Measurements from ENCODE around the gene SARDH. TPM values are rescaled to one million over a fixed set of nuclear protein-coding genes. Genes with fewer than 3 reads are reported as not detected.
A peak's percentile ranks its signal among the peaks of the same experiment; 100 is the strongest.

The SARDH gene
- total and polyA plus RNA-seq, 9 donors: 2.5 to 10.0 (median 3.3) TPM

GRCh38 chr9:133785753-133786370, 47.7 kb upstream of the SARDH start:
- intact Hi-C loops (cut with DNase I): no loop called here
- 90 to 93% (median 92%) methylated on average over 16 of the region's 16 CpGs for WGBS, 3 donors
- Histone ChIP-seq H3K27me3 (no peaks in the 10 kb centered on the region), H3K4me3 (no peak overlapping the region), H3K36me3 (no peaks in the 10 kb centered on the region), H3K4me1 (ENCODE audit: insufficient read depth) (no peaks in the 10 kb centered on the region), H3K27ac (no peak overlapping the region), H3K9me3 (no peaks in the 10 kb centered on the region)
- no peak for DNase-seq
- TF ChIP-seq EP300 (IDR thresholded peaks at IDR 0.05) (no peak), CTCF (IDR thresholded peaks at IDR 0.05) (no peak), POLR2A (IDR thresholded peaks at IDR 0.05) (no peak)

GRCh38 chr9:133784731-133785561, 46.8 kb upstream of the SARDH start:
- Histone ChIP-seq H3K9me3 (no peaks in the 10 kb centered on the region), H3K27me3 (no peaks in the 10 kb centered on the region), H3K36me3 (no peaks in the 10 kb centered on the region), H3K27ac (no peak overlapping the region), H3K4me3 (no peak overlapping the region), H3K4me1 (ENCODE audit: insufficient read depth) (no peaks in the 10 kb centered on the region)
- intact Hi-C loops (cut with DNase I): no loop called here
- 93 to 95% (median 94%) methylated on average over 25 of the region's 25 CpGs for WGBS, 3 donors
- no peak for TF ChIP-seq EP300 (IDR thresholded peaks at IDR 0.05)
- no peak for TF ChIP-seq CTCF (IDR thresholded peaks at IDR 0.05)
- no peak for DNase-seq

GRCh38 chr9:133783331-133783731, 45.2 kb upstream of the SARDH start:
- intact Hi-C loops (cut with DNase I): no loop called here
- H3K36me3 ChIP-seq: no peaks in the 10 kb centered on the region
- H3K4me1 ChIP-seq (ENCODE audit: insufficient read depth): no peaks in the 10 kb centered on the region
- no peak for DNase-seq
- H3K4me3 ChIP-seq: no peak overlapping the region
- 82 to 92% (median 85%) methylated on average over 13 of the region's 13 CpGs for WGBS, 3 donors
- H3K27ac ChIP-seq: no peak overlapping the region
- H3K27me3 ChIP-seq: no peaks in the 10 kb centered on the region
- no peak for TF ChIP-seq POLR2A (IDR thresholded peaks at IDR 0.05)
- TF ChIP-seq EP300 (IDR thresholded peaks at IDR 0.05): no peak
- no peaks in the 10 kb centered on the region for H3K9me3 ChIP-seq

GRCh38 chr9:133782157-133783130, 44.3 kb upstream of the SARDH start:
- Histone ChIP-seq H3K4me3 (no peak overlapping the region), H3K4me1 (ENCODE audit: insufficient read depth) (no peaks in the 10 kb centered on the region), H3K27me3 (no peaks in the 10 kb centered on the region), H3K36me3 (no peaks in the 10 kb centered on the region), H3K27ac (no peak overlapping the region), H3K9me3 (no peaks in the 10 kb centered on the region)
- TF ChIP-seq POLR2A (IDR thresholded peaks at IDR 0.05): no peak
- peak; percentile 28 to 41 (median 40) for TF ChIP-seq CTCF (IDR thresholded peaks at IDR 0.05)
- DNase-seq: peak; percentile 53 to 76 (median 68)
- intact Hi-C loops (cut with DNase I): no loop called here
- 51 to 56% (median 54%) methylated on average over 16 of the region's 16 CpGs for WGBS, 3 donors
